Activated T-helper 9 cell treated with anti-CD3 and anti-CD28 coated beads, Interleukin-2, amount 50 U/mL, for 16 hours (primary cell): Measurements from ENCODE around the gene CAPZB.

Experiments
- DNase-seq: peaks from one replicate; pipeline ENCODE4 v3.0.0-alpha.2; 2020; ENCODE audit warnings: low read depth

The CAPZB gene

DNA sequence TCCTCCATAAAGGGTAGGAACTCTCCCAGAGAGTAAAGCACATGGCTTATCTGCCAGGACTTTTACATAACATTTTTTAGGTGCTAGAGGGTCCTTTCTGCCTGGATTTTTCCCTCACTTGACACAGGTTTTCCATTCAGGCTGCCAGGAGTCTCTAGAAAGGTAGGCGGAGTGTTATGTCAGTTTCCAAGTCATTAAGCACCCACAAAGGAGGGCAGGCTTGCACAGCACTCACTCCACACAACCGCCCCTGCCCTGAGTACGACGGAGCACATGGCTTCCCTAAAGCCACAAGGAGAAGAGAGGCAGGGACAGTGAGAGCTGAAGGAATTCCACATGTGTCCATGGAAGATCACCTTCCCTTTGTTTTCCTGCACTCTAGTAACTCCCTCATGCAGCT lies 55.7 kb downstream of the CAPZB start:
- DNase-seq: no peak

- no peak for DNase-seq
Measured at GRCh38 chr1:19427087-19427781, 58.1 kb downstream of the CAPZB start.

- DNase-seq: no peak
Measured at GRCh38 chr1:19426294-19427086, 58.8 kb downstream of the CAPZB start.

DNA sequence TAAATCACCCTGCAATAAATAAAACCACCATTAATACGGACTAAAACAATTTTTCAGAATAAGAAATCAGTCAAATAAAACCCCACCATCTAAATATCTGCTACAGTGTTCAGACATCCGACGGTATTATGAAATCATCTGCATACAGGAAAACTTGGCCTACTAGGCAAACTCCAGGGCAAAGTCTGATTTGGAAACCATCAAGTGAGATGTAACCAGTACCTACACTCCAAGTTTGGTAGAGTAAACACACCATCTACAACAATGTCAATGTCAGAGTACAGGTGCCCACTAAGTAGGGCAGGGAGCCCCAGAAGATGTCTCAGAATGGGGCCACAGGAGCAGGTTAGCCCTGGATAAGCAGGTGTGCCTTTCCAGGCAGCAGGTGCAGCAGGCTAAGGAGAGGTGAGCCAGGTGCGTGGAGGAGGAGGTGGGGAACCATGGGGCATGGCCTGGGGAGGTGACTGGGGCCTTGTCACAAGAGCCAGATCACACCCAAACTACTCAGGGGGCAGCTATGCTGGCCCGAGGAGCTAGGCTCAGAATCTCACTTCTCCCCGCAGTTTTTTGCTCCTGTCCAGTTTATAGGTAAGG lies 59.6 kb downstream of the CAPZB start:
- no peak for DNase-seq

DNA sequence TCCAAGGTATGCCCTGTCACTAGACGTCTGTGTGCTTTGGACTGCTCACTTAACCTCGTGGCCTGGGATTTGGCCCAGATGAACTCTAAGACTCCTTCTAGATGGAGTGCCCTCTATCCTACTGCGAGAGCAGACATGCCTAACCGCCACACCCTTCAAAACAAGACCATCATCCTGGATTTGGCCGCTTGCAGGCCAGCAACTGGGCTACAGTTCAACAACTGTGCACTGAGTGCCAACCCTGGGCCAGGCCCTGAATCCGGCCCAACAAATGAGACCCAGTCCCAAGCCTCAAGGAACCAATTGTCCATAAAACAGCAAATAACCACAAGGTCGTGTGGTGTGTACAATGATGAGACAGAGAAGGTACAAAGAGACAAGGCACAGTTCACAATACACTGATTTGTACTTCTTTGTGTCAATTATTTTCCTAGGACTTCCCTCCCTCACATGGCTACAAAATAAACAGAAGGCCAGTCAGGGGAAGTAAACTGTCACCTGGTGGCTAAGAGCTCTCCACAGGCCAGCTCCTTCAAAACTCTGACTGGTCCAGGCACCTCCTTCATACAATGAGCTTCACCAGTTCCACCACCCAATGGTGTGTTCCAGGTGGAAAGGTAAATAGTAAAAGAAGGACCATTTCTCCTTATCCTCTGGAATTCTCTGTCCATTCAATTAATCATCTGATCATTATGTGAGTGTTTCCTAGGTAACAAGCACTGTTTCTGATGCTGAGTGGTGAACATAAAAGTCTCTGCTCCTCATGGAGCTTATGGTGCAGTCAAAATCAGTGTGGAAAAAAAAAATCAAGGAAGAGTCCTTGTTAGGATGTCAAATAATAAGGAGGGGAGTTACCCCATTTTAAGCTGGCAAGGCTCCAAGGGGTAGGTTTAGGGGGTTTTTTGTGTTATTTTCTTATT lies 60.4 kb downstream of the CAPZB start:
- DNase-seq: no peak

GRCh38 chr1:19423130-19423529 lies 62.2 kb downstream of the CAPZB start:
- DNase-seq: no peak

DNA sequence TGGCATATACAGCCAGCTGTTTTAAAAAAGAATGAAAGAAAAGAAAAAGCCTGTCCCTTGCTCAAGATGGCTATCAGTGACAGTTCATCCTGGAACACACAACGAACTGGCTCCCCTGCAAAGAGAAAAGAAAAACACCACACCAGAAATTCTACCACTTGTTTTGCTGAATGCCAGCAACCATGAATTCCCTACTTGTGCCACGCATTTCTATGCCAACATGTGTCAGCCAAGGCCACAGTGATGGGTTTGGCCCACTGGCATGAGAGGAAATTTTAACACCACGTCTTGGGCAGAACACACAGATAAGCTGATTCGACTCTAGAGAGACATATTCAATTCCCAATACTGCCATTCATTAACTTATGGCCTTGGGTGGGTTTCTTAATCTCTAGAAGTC lies 64.0 kb downstream of the CAPZB start:
- DNase-seq: no peak

GRCh38 chr1:19420606-19421005 lies 64.7 kb downstream of the CAPZB start:
- no peak for DNase-seq

- no peak for DNase-seq
Measured at GRCh38 chr1:19419691-19420090, 65.6 kb downstream of the CAPZB start.

GRCh38 chr1:19418503-19418971 lies 66.8 kb downstream of the CAPZB start:
- DNase-seq: no peak

- DNase-seq: no peak
Measured at GRCh38 chr1:19416921-19417470, 68.3 kb downstream of the CAPZB start.

- DNase-seq: no peak
Measured at GRCh38 chr1:19416145-19416544, 69.2 kb downstream of the CAPZB start.

DNA sequence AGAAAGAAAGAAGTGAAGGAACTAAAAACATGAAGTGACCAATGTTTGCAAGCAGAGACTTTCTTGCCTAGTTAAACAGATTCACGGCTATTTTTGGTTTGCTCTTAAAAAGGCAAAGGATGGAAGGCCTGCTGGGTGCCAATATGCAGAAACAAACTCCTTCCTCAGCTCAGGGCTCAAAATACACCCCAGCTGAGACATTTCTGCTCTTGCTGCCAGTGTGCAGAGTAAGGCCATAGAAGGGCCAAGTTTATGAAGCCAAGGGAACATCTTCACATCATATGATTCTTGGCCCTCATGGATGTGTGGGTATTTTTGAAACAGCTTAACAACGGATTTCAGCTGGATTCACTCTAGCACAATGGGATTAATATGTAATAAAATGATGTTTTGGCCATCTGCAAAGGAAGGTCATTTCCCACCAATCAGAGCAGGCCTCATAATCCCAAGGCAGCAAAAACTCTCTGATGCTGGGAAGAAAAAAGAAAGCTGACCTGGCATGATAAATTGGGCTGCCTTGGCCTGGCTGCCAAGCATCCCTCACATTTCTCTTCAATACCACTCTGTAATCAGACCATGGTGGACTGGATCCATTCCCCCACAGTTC lies 70.7 kb downstream of the CAPZB start:
- DNase-seq: no peak

- DNase-seq: no peak
Measured at GRCh38 chr1:19413999-19414398, 71.3 kb downstream of the CAPZB start.

DNA sequence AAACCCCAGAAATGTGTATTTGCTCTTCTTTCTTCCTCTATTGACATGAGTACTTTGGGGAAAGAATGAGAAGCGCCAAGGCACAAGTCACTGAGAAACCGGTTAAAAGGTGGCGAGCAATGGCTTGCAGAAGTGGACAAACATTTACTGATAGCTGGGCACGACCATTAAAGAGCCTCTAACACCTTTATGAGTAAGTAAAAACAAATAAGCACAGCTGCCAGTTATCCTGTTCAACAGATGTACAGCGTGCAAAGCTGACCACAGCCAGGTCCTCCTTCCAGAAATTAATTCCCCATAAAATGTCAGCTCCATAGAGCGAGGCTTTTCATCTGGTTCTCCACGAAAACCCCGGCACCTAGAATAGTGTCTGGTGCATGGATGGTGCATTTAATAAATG lies 72.7 kb downstream of the CAPZB start:
- no peak for DNase-seq

DNA sequence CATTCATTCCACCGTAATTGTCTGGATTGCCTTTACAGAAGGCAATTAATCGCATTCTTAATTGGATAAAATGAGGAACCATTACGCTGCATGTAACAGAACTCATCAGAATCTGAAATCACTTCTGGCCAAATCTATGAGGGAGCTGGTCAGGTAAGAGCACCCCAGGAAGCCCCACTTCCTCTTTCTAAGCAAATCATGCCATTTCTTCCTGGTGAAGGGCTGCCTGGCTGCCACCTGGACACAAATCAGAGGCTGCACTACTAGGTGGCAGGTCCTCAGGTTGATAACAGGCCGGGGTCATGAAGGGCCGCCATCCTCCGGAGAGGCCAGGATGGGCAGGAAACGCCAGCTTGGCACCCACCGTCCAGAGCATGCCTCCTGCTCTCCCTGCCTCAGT lies 73.7 kb downstream of the CAPZB start:
- DNase-seq: no peak

- DNase-seq: no peak
Measured at GRCh38 chr1:19410393-19410792, 74.9 kb downstream of the CAPZB start.

DNA sequence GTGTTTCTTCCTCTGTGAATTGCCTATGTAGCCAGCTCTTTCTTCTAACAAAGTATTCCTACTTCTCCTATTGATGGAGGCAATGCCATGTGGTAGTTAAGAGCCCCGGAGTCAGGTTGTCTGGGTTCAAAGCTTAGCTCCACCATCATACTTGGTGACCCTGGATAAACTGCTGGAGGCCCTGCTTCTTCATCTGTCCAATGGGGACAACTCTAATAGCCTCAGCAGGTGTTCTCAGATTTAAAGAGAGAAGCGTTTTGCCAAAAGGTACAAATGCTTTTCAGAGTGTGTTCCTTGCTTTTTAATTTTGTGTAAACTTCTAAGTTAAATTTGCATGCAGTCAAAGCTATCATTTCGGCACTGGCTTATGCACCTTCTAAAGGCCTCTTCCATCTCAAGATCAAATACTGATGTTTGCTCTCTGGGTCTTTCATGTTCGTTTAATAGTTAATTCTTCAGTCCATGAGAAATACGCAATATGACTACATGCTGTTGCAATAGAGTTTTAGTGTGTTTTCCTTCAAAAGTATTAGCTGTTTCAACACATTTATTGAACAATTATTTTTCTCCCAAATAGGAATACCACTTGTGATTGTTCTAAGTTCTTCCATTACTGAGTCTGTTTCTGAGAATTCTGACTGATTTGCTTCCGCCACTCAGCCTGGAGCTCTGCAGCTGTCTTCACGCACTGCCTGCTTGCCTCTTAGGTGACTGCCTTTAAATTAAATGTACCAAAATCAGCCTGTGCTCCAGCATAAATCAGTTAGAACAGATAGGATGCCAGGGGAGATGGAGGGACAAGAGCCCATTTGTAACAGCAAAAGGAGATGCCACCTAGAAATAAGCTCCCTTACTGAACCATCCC lies 75.6 kb downstream of the CAPZB start:
- DNase-seq: no peak

- DNase-seq: no peak
Measured at GRCh38 chr1:19407494-19408096, 77.7 kb downstream of the CAPZB start.

GRCh38 chr1:19406680-19407079 lies 78.7 kb downstream of the CAPZB start:
- DNase-seq: no peak
